22Rv1 (cell line): ENCODE data around the gene PRKD2.

Experiments
- H3K27ac ChIP-seq: fragments of 450-650 bp; 2 replicates; pipeline ENCODE4 v1.5.1; 2017
- ZFX ChIP-seq: fragments of 450-650 bp; IDR thresholded peaks from 2 replicates; pipeline ENCODE4 v1.6.1; 2017; ENCODE audit warnings: antibody characterized with exemption, borderline replicate concordance
- TF ChIP-seq, protein P1 (sequence below): fragments of 450-650 bp; IDR thresholded peaks from 2 replicates; pipeline ENCODE4 v1.5.1; 2017; ENCODE audit warnings: mild to moderate bottlenecking

Gene PRKD2

DNA sequence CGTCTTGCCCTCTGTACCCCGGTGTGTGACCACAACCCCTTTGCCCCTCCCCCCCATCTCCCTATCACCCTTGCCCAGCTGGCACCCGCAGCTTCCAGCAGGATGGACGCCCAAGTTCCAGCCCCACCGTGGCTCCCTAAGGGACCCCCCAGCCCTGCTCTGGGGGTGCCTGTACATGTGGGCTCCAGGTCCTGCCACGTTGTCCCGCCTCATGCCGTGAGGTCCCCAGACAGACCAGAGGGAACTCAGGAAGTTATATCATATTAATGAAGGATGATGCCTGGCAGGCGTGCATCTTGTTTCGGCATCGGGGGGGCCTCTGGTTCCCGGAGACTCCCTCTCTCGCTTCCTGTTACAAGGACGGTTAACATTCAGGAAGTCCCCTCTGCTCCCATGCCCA, 90.5 kb downstream of the PRKD2 start:
- H3K27ac ChIP-seq, result no peak overlapping the region
- TF ChIP-seq ZFX, result no peak
- TF ChIP-seq, protein P1, sequence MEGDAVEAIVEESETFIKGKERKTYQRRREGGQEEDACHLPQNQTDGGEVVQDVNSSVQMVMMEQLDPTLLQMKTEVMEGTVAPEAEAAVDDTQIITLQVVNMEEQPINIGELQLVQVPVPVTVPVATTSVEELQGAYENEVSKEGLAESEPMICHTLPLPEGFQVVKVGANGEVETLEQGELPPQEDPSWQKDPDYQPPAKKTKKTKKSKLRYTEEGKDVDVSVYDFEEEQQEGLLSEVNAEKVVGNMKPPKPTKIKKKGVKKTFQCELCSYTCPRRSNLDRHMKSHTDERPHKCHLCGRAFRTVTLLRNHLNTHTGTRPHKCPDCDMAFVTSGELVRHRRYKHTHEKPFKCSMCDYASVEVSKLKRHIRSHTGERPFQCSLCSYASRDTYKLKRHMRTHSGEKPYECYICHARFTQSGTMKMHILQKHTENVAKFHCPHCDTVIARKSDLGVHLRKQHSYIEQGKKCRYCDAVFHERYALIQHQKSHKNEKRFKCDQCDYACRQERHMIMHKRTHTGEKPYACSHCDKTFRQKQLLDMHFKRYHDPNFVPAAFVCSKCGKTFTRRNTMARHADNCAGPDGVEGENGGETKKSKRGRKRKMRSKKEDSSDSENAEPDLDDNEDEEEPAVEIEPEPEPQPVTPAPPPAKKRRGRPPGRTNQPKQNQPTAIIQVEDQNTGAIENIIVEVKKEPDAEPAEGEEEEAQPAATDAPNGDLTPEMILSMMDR, result no peak

GRCh38 chr19:46625731-46626130, 91.2 kb downstream of the PRKD2 start:
- TF ChIP-seq ZFX, result no peak
- TF ChIP-seq, protein P1, result no peak
- no peak overlapping the region for H3K27ac ChIP-seq

- TF ChIP-seq, protein P1, result no peak
- no peak for TF ChIP-seq ZFX
- no peak within 1 kb of the TSS for H3K27ac ChIP-seq
Observed at GRCh38 chr19:46624958-46625661, 91.8 kb downstream of the PRKD2 start, which contains the start of gene PTGIR. Gene PTGIR (minus strand): TSS chr19:46625089. CDS start chr19:46624225, 864 bp downstream.
